KMS-11 (cell line): Measurements from ENCODE around the gene TOMM22.

Experiments
- H2AFZ ChIP-seq: fragments of 200-600 bp; sonication (generic); 2 replicates; pipeline ENCODE4 v1.6.1; 2016; ENCODE audit warnings: antibody characterized with exemption, mixed run types, low read depth
- H3K27ac ChIP-seq: fragments of 200-600 bp; sonication (generic); 2 replicates; pipeline ENCODE4 v1.6.1; 2016; ENCODE audit warnings: mild to moderate bottlenecking, mixed run types
- H3K27me3 ChIP-seq: fragments of 200-600 bp; sonication (generic); 2 replicates; pipeline ENCODE4 v1.6.1; 2017; ENCODE audit warnings: mild to moderate bottlenecking, low read depth, mixed run types, moderate library complexity; ENCODE audit not compliant: insufficient read depth
- H3K36me3 ChIP-seq: fragments of 200-600 bp; sonication (generic); 2 replicates; pipeline ENCODE4 v1.6.1; 2017; ENCODE audit warnings: mild to moderate bottlenecking, mixed run types; ENCODE audit not compliant: insufficient read depth
- H3K4me1 ChIP-seq: fragments of 200-600 bp; sonication (generic); 2 replicates; pipeline ENCODE4 v1.6.1; 2016; ENCODE audit warnings: mild to moderate bottlenecking, low read depth, mixed run types; ENCODE audit not compliant: poor library complexity, severe bottlenecking
- H3K4me2 ChIP-seq: fragments of 200-600 bp; sonication (generic); 2 replicates; pipeline ENCODE4 v1.7.0; 2016; ENCODE audit warnings: mild to moderate bottlenecking, mixed run types
- H3K4me3 ChIP-seq: fragments of 200-600 bp; sonication (generic); IDR thresholded peaks from 2 replicates; pipeline ENCODE4 v1.6.1; 2017; ENCODE audit warnings: low read depth, low read length, mixed read lengths; ENCODE audit not compliant: insufficient read depth
- H3K79me2 ChIP-seq: fragments of 200-600 bp; sonication (generic); 2 replicates; pipeline ENCODE4 v1.6.1; 2016; ENCODE audit warnings: low read depth, mixed run types; ENCODE audit not compliant: insufficient read depth
- H3K9ac ChIP-seq: fragments of 200-600 bp; sonication (generic); 2 replicates; pipeline ENCODE4 v1.6.1; 2016; ENCODE audit warnings: mild to moderate bottlenecking, mixed run types
- H4K20me1 ChIP-seq: fragments of 200-600 bp; sonication (generic); 2 replicates; pipeline ENCODE4 v1.6.1; 2016; ENCODE audit warnings: mild to moderate bottlenecking, mixed run types; ENCODE audit not compliant: insufficient read depth
- CTCF ChIP-seq: fragments of 200-600 bp; sonication (generic); conservative IDR thresholded peaks from 2 replicates; pipeline ENCODE4 v1.6.1; 2017; ENCODE audit warnings: low read depth, mild to moderate bottlenecking, antibody characterized with exemption, low read length, moderate library complexity, mixed read lengths

Gene TOMM22

GRCh38 chr22:38728871-38729796, 47.4 kb downstream of the TOMM22 start:
- Histone ChIP-seq H3K36me3 (peaks cover 8% of the 10 kb centered on the region; the same call in 1 of the 2 replicates), H4K20me1 (no peaks in the 10 kb centered on the region)

GRCh38 chr22:38729946-38730345, 48.2 kb downstream of the TOMM22 start:
- Histone ChIP-seq H3K27me3 (no peaks in the 10 kb centered on the region), H3K4me1 (no peaks in the 10 kb centered on the region), H3K27ac (no peak overlapping the region), H3K4me3 (no peak overlapping the region), H3K4me2 (no peak overlapping the region), H4K20me1 (no peaks in the 10 kb centered on the region), H2AFZ (no peak overlapping the region), H3K79me2 (no peaks in the 10 kb centered on the region), H3K9ac (no peak overlapping the region), H3K36me3 (peaks cover 3% of the 10 kb centered on the region; the same call in 1 of the 2 replicates)
- TF ChIP-seq CTCF: no peak

More at GRCh38 chr22:38728871-38729796, 47.4 kb downstream of the TOMM22 start:
- no peak overlapping the region for H3K27ac ChIP-seq
- H3K79me2 ChIP-seq: no peaks in the 10 kb centered on the region
- H3K4me3 ChIP-seq: no peak overlapping the region
- no peak overlapping the region for H2AFZ ChIP-seq
- TF ChIP-seq CTCF: no peak
- H3K4me1 ChIP-seq: no peaks in the 10 kb centered on the region
- H3K4me2 ChIP-seq: no peak overlapping the region
- H3K27me3 ChIP-seq: no peaks in the 10 kb centered on the region
- H3K9ac ChIP-seq: no peak overlapping the region

GRCh38 chr22:38730411-38730871, 48.7 kb downstream of the TOMM22 start:
- H3K27me3 ChIP-seq: no peaks in the 10 kb centered on the region
- H3K27ac ChIP-seq: no peak overlapping the region
- no peak overlapping the region for H3K9ac ChIP-seq
- H4K20me1 ChIP-seq: no peaks in the 10 kb centered on the region
- no peaks in the 10 kb centered on the region for H3K4me1 ChIP-seq
- H3K4me2 ChIP-seq: no peak overlapping the region
- no peak for TF ChIP-seq CTCF
- no peak overlapping the region for H2AFZ ChIP-seq
- no peak overlapping the region for H3K4me3 ChIP-seq
- H3K36me3 ChIP-seq: peaks cover 3% of the 10 kb centered on the region; the same call in 1 of the 2 replicates
- H3K79me2 ChIP-seq: no peaks in the 10 kb centered on the region

GRCh38 chr22:38731703-38732161, 50.0 kb downstream of the TOMM22 start:
- no peaks in the 10 kb centered on the region for H4K20me1 ChIP-seq
- H3K9ac ChIP-seq: no peak overlapping the region
- H2AFZ ChIP-seq: no peak overlapping the region
- H3K27me3 ChIP-seq: no peaks in the 10 kb centered on the region
- no peak overlapping the region for H3K4me2 ChIP-seq
- H3K79me2 ChIP-seq: no peaks in the 10 kb centered on the region
- H3K4me1 ChIP-seq: no peaks in the 10 kb centered on the region
- peaks cover 3% of the 10 kb centered on the region; the same call in 1 of the 2 replicates for H3K36me3 ChIP-seq
- no peak overlapping the region for H3K4me3 ChIP-seq
- no peak overlapping the region for H3K27ac ChIP-seq
- TF ChIP-seq CTCF: no peak
